Keratinocyte (primary cell): ENCODE measurements around the gene TBC1D4. TPM values are rescaled to one million over a fixed set of nuclear protein-coding genes. Genes with fewer than 3 reads are reported as not detected.
A peak's percentile ranks its signal among the peaks of the same experiment; 100 is the strongest.

Experiments
- DNase-seq: peaks from one replicate; pipeline ENCODE4 v3.0.0-alpha.2; 2011; ENCODE audit warnings: low read depth, missing footprints, low spot score
- FAIRE-seq: peaks from 2 replicates; lab custom pipeline; 2011; peaks lifted over from hg19 to GRCh38; lab: Jason Lieb, UNC
- H2AFZ ChIP-seq: 2 replicates; pipeline ENCODE4 v1.6.0; 2012; ENCODE audit warnings: low read length, control low read depth, inconsistent platforms; ENCODE audit not compliant: control insufficient read depth
- H3K27ac ChIP-seq: 2 replicates; pipeline ENCODE4 v1.5.1; 2011; ENCODE audit warnings: low read length; ENCODE audit not compliant: control insufficient read depth, insufficient read depth
- H3K27me3 ChIP-seq: 3 replicates; pipeline ENCODE4 v1.6.0; 2011; ENCODE audit warnings: low read length; ENCODE audit not compliant: control insufficient read depth, insufficient read depth; ENCODE audit errors: extremely low read depth
- H3K36me3 ChIP-seq, 2 experiments: 2 replicates in 1 of 2; 3 replicates in 1 of 2; pipeline ENCODE4 v1.5.1; 2011; ENCODE audit warnings: low read length in 2 of 2, mild to moderate bottlenecking in 1 of 2; ENCODE audit not compliant: control insufficient read depth in 2 of 2, insufficient read depth in 2 of 2; ENCODE audit errors: extremely low read depth in 1 of 2
- H3K4me1 ChIP-seq: 3 replicates; pipeline ENCODE4 v1.5.1; 2011; ENCODE audit warnings: low read length; ENCODE audit not compliant: control insufficient read depth, insufficient read depth; ENCODE audit errors: extremely low read depth
- H3K4me2 ChIP-seq: 3 replicates; pipeline ENCODE4 v1.6.0; 2011; ENCODE audit warnings: low read depth, low read length; ENCODE audit not compliant: control insufficient read depth, insufficient read depth; ENCODE audit errors: extremely low read depth
- H3K4me3 ChIP-seq, 3 experiments: fragments of 200-600 bp in 1 of 3; sonication (generic) in 1 of 3; 2 replicates in 2 of 3; 3 replicates in 1 of 3; pipeline ENCODE4 v1.5.1; 2011 to 2016; ENCODE audit warnings: low read length in 3 of 3, mild to moderate bottlenecking in 3 of 3, control low read depth in 2 of 3, inconsistent platforms in 1 of 3, low read depth in 1 of 3, mixed read lengths in 1 of 3, mixed run types in 1 of 3, moderate library complexity in 1 of 3; ENCODE audit not compliant: control insufficient read depth in 2 of 3, insufficient read depth in 2 of 3; ENCODE audit errors: extremely low read depth in 1 of 3
- H3K79me2 ChIP-seq: 2 replicates; pipeline ENCODE4 v1.6.0; 2012; ENCODE audit warnings: low read length; ENCODE audit not compliant: control insufficient read depth, insufficient read depth
- H3K9ac ChIP-seq: 3 replicates; pipeline ENCODE4 v1.6.0; 2011; ENCODE audit warnings: low read length; ENCODE audit not compliant: control insufficient read depth, insufficient read depth; ENCODE audit errors: extremely low read depth
- H3K9me1 ChIP-seq: 3 replicates; pipeline ENCODE4 v1.6.0; 2011; ENCODE audit warnings: low read length; ENCODE audit not compliant: control insufficient read depth, insufficient read depth; ENCODE audit errors: extremely low read depth
- H3K9me3 ChIP-seq: 2 replicates; pipeline ENCODE4 v1.5.1; 2012; ENCODE audit warnings: low read depth, low read length; ENCODE audit not compliant: control insufficient read depth
- H4K20me1 ChIP-seq: 3 replicates; pipeline ENCODE4 v1.6.0; 2011; ENCODE audit warnings: low read length; ENCODE audit not compliant: control insufficient read depth, insufficient read depth; ENCODE audit errors: extremely low read depth
- CTCF ChIP-seq, 3 experiments: IDR thresholded peaks in 1 of 3; conservative IDR thresholded peaks in 1 of 3; optimal IDR thresholded peaks in 1 of 3; 2 replicates in 2 of 3; 3 replicates in 1 of 3; pipeline versions ENCODE3 to v1.5.1; 2011; ENCODE audit warnings: low read length in 3 of 3, mild to moderate bottlenecking in 3 of 3, moderate library complexity in 2 of 3, control low read depth in 1 of 3, inconsistent platforms in 1 of 3; ENCODE audit not compliant: insufficient read depth in 2 of 3; ENCODE audit errors: extremely low read depth in 1 of 3
- EZH2 ChIP-seq: IDR thresholded peaks from one replicate; pipeline ENCODE4 v1.6.1; 2012; ENCODE audit warnings: inconsistent platforms, mild to moderate bottlenecking, low read length, moderate library complexity
- dilution Hi-C: fragments of 300-500 bp; cut with MboI; formaldehyde crosslinking; loops from one replicate; pipeline ENCODE4 v1.7.0; 2020; ENCODE audit warnings: low sequenced_read_pairs; ENCODE audit not compliant: extremely low pct_ligation_motif_present
- polyA plus RNA-seq, 5 experiments: library from polyadenylated mRNA; depleted of rRNA in 3 of 5; stranded (reverse) in 3 of 5; stranded (forward) in 1 of 5; unstranded in 1 of 5; fragments of >200 nt; gene quantifications; 1 replicate in 1 of 5; 2 replicates in 3 of 5; 3 replicates in 1 of 5; pipeline versions ENCODE4 v1.2.1 to v1.2.3, GENCODE V29; 2011 to 2012; ENCODE audit warnings: missing spikeins in 2 of 5, low read depth in 1 of 5, low replicate concordance in 1 of 5

TBC1D4 gene
- polyA plus RNA-seq, 1 donor (not counting 4 experiments of a cell fraction or from before 2014, with no cell fraction given): 14.2 TPM

DNA sequence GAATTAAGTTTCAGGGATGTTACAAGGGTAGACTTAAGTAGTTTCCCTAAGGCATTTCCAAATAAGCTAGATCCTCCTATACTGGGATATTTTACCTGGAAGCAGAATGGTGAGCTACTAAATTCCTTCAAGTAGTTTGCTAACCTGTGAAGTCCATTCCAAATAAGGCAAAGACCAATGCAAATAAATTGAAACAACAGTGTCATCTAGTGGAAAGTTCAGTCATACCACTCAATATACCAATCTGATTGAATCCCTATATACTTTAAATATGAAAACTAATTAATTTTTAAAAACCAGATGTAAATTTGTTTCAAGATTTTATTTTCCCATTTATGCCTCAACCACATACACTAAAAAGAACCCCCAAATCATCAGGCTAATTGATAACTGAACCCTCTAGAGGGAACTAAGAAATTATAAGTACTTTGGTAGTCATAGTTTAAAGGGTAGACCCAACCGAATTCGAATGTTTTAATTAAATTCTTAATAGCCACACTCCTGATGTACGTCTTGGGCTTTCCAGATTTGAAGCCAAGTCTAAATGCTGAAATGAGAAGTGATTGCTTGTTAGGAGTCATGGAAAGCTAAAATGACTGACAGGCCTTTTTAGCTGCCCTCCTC lies 223.7 kb downstream of the TBC1D4 start:
- Histone ChIP-seq H2AFZ (no peak overlapping the region), H3K4me1 (no peaks in the 10 kb centered on the region), H3K4me3 (no peak overlapping the region), H3K9me3 (no peaks in the 10 kb centered on the region), H3K9ac (no peak overlapping the region), H3K27me3 (no peaks in the 10 kb centered on the region), H3K79me2 (no peaks in the 10 kb centered on the region), H3K9me1 (no peaks in the 10 kb centered on the region), H3K36me3 (no peaks in the 10 kb centered on the region), H3K27ac (no peak overlapping the region), H4K20me1 (no peaks in the 10 kb centered on the region), H3K4me2 (no peak overlapping the region)
- no peak for TF ChIP-seq EZH2
- TF ChIP-seq CTCF (optimal IDR thresholded peaks at IDR 0.05 in 1 of 3, IDR thresholded peaks at IDR 0.05 in 1 of 3, conservative IDR thresholded peaks at IDR 0.05 in 1 of 3; ENCODE audit: extremely low read depth in 1 of 3, insufficient read depth in 2 of 3, low read length in 3 of 3): peak in 2 of 3 experiments; percentile 56 to 57
- dilution Hi-C loops: no loop called here
- FAIRE-seq (no peak), DNase-seq (no peak)

GRCh38 chr13:75256922-75257321 lies 225.0 kb downstream of the TBC1D4 start:
- FAIRE-seq: peak; percentile 89
- Histone ChIP-seq H3K9me3 (no peaks in the 10 kb centered on the region), H3K36me3 (no peaks in the 10 kb centered on the region), H3K27ac (no peak overlapping the region), H3K27me3 (no peaks in the 10 kb centered on the region), H3K4me3 (no peak overlapping the region), H3K4me2 (no peak overlapping the region), H4K20me1 (no peaks in the 10 kb centered on the region), H2AFZ (no peak overlapping the region), H3K79me2 (no peaks in the 10 kb centered on the region), H3K4me1 (no peaks in the 10 kb centered on the region), H3K9me1 (no peaks in the 10 kb centered on the region), H3K9ac (no peak overlapping the region)
- TF ChIP-seq EZH2 (no peak), CTCF (optimal IDR thresholded peaks at IDR 0.05 in 1 of 3, IDR thresholded peaks at IDR 0.05 in 1 of 3, conservative IDR thresholded peaks at IDR 0.05 in 1 of 3; ENCODE audit: extremely low read depth in 1 of 3, insufficient read depth in 2 of 3, low read length in 3 of 3) (no peak)
- peak; percentile 61 for DNase-seq
- dilution Hi-C loops: no loop called here
